ENCODE data around the gene LRRC56. TPM values are rescaled to one million over a fixed set of nuclear protein-coding genes. Genes with fewer than 3 reads are reported as not detected.
A peak's percentile ranks its signal among the peaks of the same experiment; 100 is the strongest.
"Not testable (repeated sequence)": the region's sequence is repeated elsewhere in the genome, so short reads cannot be mapped to it uniquely, and the experiment has no call there.

Gene LRRC56
- total RNA-seq, 1 donor from 2014 or later = 0.26 TPM

- TF ChIP-seq CTCF (IDR thresholded peaks at IDR 0.05; ENCODE audit: insufficient read depth, low read length, severe bottlenecking) = no peak
- no peak for DNase-seq (ENCODE audit: low read depth)
- Histone ChIP-seq H3K27me3 (ENCODE audit: control insufficient read depth, insufficient read depth, low read length) (no peaks in the 10 kb centered on the region), H3K4me3 (ENCODE audit: low read depth, low read length) (no peak overlapping the region), H3K36me3 (ENCODE audit: control insufficient read depth, insufficient read depth, low read length) (peaks cover 8% of the 10 kb centered on the region)
- no peak for FAIRE-seq
Measured at GRCh38 chr11:508956-509355, 28.4 kb upstream of the LRRC56 start.

GRCh38 chr11:512761-513595, 24.3 kb upstream of the LRRC56 start:
- FAIRE-seq = no peak
- Histone ChIP-seq H3K36me3 (ENCODE audit: control insufficient read depth, insufficient read depth, low read length) (peaks cover 8% of the 10 kb centered on the region), H3K27me3 (ENCODE audit: control insufficient read depth, insufficient read depth, low read length) (no peaks in the 10 kb centered on the region), H3K4me3 (ENCODE audit: low read depth, low read length) (no peak overlapping the region)
- TF ChIP-seq CTCF (IDR thresholded peaks at IDR 0.05; ENCODE audit: insufficient read depth, low read length, severe bottlenecking) = no peak
- no peak for DNase-seq (ENCODE audit: low read depth)

GRCh38 chr11:514606-515005, 22.7 kb upstream of the LRRC56 start:
- FAIRE-seq (no peak), DNase-seq (ENCODE audit: low read depth) (no peak)
- H3K4me3 ChIP-seq (ENCODE audit: low read depth, low read length) = no peak overlapping the region
- peaks cover 6% of the 10 kb centered on the region for H3K36me3 ChIP-seq (ENCODE audit: control insufficient read depth, insufficient read depth, low read length)
- no peak for TF ChIP-seq CTCF (IDR thresholded peaks at IDR 0.05; ENCODE audit: insufficient read depth, low read length, severe bottlenecking)
- no peaks in the 10 kb centered on the region for H3K27me3 ChIP-seq (ENCODE audit: control insufficient read depth, insufficient read depth, low read length)

DNA sequence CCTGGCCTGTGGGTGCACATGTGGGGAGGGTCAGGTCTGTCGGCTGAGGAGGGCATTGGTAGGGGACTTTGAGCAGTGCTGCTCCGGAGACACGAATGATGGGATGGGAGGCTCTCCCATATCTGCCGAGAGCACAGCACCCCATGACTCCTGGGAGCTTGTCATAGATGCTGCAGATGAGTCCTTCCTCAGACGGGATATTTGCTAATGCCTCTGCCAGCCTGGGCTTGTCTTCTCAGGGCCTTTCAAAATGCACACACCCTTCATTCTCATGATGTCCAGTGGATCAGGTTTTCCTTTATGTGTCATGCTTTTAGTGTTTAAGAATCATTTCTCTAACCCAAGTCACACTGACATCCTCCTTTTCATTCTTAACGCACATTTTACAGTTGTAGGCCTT, 22.2 kb upstream of the LRRC56 start:
- peaks cover 3% of the 10 kb centered on the region for H3K36me3 ChIP-seq (ENCODE audit: control insufficient read depth, insufficient read depth, low read length)
- DNase-seq (ENCODE audit: low read depth) (peak; percentile 100), FAIRE-seq (peak; percentile 99)
- no peak for TF ChIP-seq CTCF (IDR thresholded peaks at IDR 0.05; ENCODE audit: insufficient read depth, low read length, severe bottlenecking)
- no peaks in the 10 kb centered on the region for H3K27me3 ChIP-seq (ENCODE audit: control insufficient read depth, insufficient read depth, low read length)
- H3K4me3 ChIP-seq (ENCODE audit: low read depth, low read length) = no peak overlapping the region

GRCh38 chr11:516400-516799, 20.9 kb upstream of the LRRC56 start:
- FAIRE-seq (no peak), DNase-seq (ENCODE audit: low read depth) (no peak)
- H3K36me3 ChIP-seq (ENCODE audit: control insufficient read depth, insufficient read depth, low read length) = peaks cover under 1% of the 10 kb centered on the region
- H3K27me3 ChIP-seq (ENCODE audit: control insufficient read depth, insufficient read depth, low read length) = no peaks in the 10 kb centered on the region
- TF ChIP-seq CTCF (IDR thresholded peaks at IDR 0.05; ENCODE audit: insufficient read depth, low read length, severe bottlenecking) = no peak
- no peak overlapping the region for H3K4me3 ChIP-seq (ENCODE audit: low read depth, low read length)

- FAIRE-seq; H3K36me3 ChIP-seq (ENCODE audit: control insufficient read depth, insufficient read depth, low read length); H3K4me3 ChIP-seq (ENCODE audit: low read depth, low read length); H3K27me3 ChIP-seq (ENCODE audit: control insufficient read depth, insufficient read depth, low read length); DNase-seq (ENCODE audit: low read depth): not testable (repeated sequence)
Measured at GRCh38 chr11:516918-517685, 20.2 kb upstream of the LRRC56 start.

Data from bronchial epithelial cell (primary cell).